Endothelial cell (in vitro differentiated cells): ENCODE data around the gene GAS6. TPM values are rescaled to one million over a fixed set of nuclear protein-coding genes. Genes with fewer than 3 reads are reported as not detected.
A peak's percentile ranks its signal among the peaks of the same experiment; 100 is the strongest.

ENCODE experiments used
- DNase-seq: peaks from one replicate; pipeline ENCODE4 v3.0.0; 2021; ENCODE audit warnings: low spot score
- H3K27ac Mint-ChIP-seq: one replicate; pipeline ENCODE4 v1.8.0; 2021; ENCODE audit warnings: mixed read lengths, inconsistent platforms; ENCODE audit not compliant: unreplicated experiment
- H3K27me3 Mint-ChIP-seq: one replicate; pipeline ENCODE4 v1.8.0; 2021; ENCODE audit warnings: mild to moderate bottlenecking, moderate library complexity, mixed read lengths, inconsistent platforms; ENCODE audit not compliant: unreplicated experiment
- H3K36me3 Mint-ChIP-seq: one replicate; pipeline ENCODE4 v1.8.0; 2021; ENCODE audit warnings: mild to moderate bottlenecking, low read depth, mixed read lengths, inconsistent platforms; ENCODE audit not compliant: unreplicated experiment
- H3K4me1 Mint-ChIP-seq: one replicate; pipeline ENCODE4 v1.8.0; 2021; ENCODE audit warnings: mild to moderate bottlenecking, mixed read lengths, inconsistent platforms; ENCODE audit not compliant: unreplicated experiment
- H3K4me3 Mint-ChIP-seq: one replicate; pipeline ENCODE4 v1.8.0; 2021; ENCODE audit warnings: mild to moderate bottlenecking, mixed read lengths, inconsistent platforms; ENCODE audit not compliant: unreplicated experiment
- H3K9me3 Mint-ChIP-seq: one replicate; pipeline ENCODE4 v1.8.0; 2021; ENCODE audit warnings: mixed read lengths, inconsistent platforms; ENCODE audit not compliant: unreplicated experiment
- total RNA-seq: library from RNA; stranded (reverse); fragmentation: NEBNext Ultra II Directional; extraction: Animal tissue kit (Norgen Biotek cat#: 25700); gene quantifications from one replicate; pipeline ENCODE4 v1.2.1, GENCODE V29; 2021; ENCODE audit not compliant: unreplicated experiment
- TF ChIP-seq, protein P1 (sequence below): fragments of 200-600 bp; sonication (generic); IDR thresholded peaks from one replicate; pipeline ENCODE4 v1.5.0; 2021; ENCODE audit warnings: antibody characterized with exemption; ENCODE audit not compliant: unreplicated experiment

GAS6 gene
- total RNA-seq, 1 donor from 2014 or later = 19.8 TPM

DNA sequence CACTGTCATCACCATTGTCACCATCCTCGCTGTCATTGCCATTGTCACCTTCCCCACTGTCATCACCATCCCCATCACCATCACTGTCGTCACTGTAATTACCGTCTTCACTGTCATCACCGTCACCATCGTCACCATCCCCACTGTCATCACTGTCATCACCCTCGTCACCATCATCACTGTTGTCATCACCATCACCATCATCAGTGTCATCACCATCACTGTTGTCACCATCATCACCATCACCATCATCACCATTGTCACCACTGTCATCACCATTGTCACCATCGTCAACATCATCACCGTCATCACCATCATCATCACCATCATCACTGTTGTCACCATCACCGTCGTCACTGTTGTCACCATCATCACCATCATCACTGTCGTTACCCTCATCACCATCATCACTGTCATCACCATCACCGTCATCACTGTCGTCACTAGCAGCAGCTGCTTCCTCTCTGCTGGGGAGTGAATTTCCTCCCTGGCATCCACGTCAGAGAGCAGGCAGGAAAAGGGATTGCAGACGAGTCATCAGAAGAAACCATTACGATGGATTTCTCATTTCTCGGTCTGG is 77.5 kb downstream of the GAS6 start:
- no peak overlapping the region for H3K27ac Mint-ChIP-seq
- no peak overlapping the region for H3K4me3 Mint-ChIP-seq
- TF ChIP-seq, protein P1, sequence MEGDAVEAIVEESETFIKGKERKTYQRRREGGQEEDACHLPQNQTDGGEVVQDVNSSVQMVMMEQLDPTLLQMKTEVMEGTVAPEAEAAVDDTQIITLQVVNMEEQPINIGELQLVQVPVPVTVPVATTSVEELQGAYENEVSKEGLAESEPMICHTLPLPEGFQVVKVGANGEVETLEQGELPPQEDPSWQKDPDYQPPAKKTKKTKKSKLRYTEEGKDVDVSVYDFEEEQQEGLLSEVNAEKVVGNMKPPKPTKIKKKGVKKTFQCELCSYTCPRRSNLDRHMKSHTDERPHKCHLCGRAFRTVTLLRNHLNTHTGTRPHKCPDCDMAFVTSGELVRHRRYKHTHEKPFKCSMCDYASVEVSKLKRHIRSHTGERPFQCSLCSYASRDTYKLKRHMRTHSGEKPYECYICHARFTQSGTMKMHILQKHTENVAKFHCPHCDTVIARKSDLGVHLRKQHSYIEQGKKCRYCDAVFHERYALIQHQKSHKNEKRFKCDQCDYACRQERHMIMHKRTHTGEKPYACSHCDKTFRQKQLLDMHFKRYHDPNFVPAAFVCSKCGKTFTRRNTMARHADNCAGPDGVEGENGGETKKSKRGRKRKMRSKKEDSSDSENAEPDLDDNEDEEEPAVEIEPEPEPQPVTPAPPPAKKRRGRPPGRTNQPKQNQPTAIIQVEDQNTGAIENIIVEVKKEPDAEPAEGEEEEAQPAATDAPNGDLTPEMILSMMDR = no peak
- no peaks in the 10 kb centered on the region for H3K9me3 Mint-ChIP-seq
- H3K36me3 Mint-ChIP-seq = peaks cover 51% of the 10 kb centered on the region
- H3K27me3 Mint-ChIP-seq = peaks cover 12% of the 10 kb centered on the region
- DNase-seq = no peak
- H3K4me1 Mint-ChIP-seq = peaks cover 16% of the 10 kb centered on the region

GRCh38 chr13:113785051-113786010 is 78.5 kb downstream of the GAS6 start:
- no peak for DNase-seq
- peak overlapping the region; percentile 59 for H3K4me3 Mint-ChIP-seq
- TF ChIP-seq, protein P1 = no peak
- H3K27ac Mint-ChIP-seq = peak overlapping the region; percentile 12
- peaks cover 42% of the 10 kb centered on the region for H3K36me3 Mint-ChIP-seq
- H3K27me3 Mint-ChIP-seq = peaks cover 12% of the 10 kb centered on the region
- H3K9me3 Mint-ChIP-seq = no peaks in the 10 kb centered on the region
- H3K4me1 Mint-ChIP-seq = peaks cover 16% of the 10 kb centered on the region

- Mint-ChIP-seq H3K4me3 (peak overlapping the region; percentile 59), H3K36me3 (peaks cover 41% of the 10 kb centered on the region), H3K9me3 (no peaks in the 10 kb centered on the region), H3K27ac (peak overlapping the region; percentile 12), H3K4me1 (peaks cover 16% of the 10 kb centered on the region), H3K27me3 (peaks cover 12% of the 10 kb centered on the region)
- DNase-seq = no peak
- TF ChIP-seq, protein P1 = no peak
These were observed 79.2 kb downstream of the GAS6 start for GRCh38 chr13:113784645-113785024.

GRCh38 chr13:113783966-113784644 is 79.8 kb downstream of the GAS6 start:
- H3K4me1 Mint-ChIP-seq = peaks cover 20% of the 10 kb centered on the region
- H3K9me3 Mint-ChIP-seq = no peaks in the 10 kb centered on the region
- H3K27me3 Mint-ChIP-seq = peaks cover 8% of the 10 kb centered on the region
- H3K36me3 Mint-ChIP-seq = peaks cover 39% of the 10 kb centered on the region
- no peak for DNase-seq
- H3K4me3 Mint-ChIP-seq = peak overlapping the region; percentile 53
- TF ChIP-seq, protein P1 = no peak
- H3K27ac Mint-ChIP-seq = no peak overlapping the region
